Uterus (tissue), 2 donors: ENCODE results near the gene RAB34.

Experiments
- CTCF ChIP-seq, 4 experiments: fragments of 200-600 bp in 2 of 4; fragments of 450-650 bp in 2 of 4; sonication (generic) in 2 of 4; IDR thresholded peaks; one replicate each; pipeline ENCODE4 v1.5.1; 2016 to 2019; ENCODE audit warnings: antibody characterized with exemption in 4 of 4, mild to moderate bottlenecking in 2 of 4, moderate library complexity in 1 of 4
- POLR2A ChIP-seq, 2 donors: fragments of 450-650 bp; IDR thresholded peaks; one replicate each; pipeline ENCODE4 v1.6.1; 2016; ENCODE audit warnings: antibody characterized with exemption in 2 of 2, mild to moderate bottlenecking in 1 of 2, moderate library complexity in 1 of 2

- TF ChIP-seq CTCF (IDR thresholded peaks at IDR 0.05) = no peak
- no peak for TF ChIP-seq POLR2A (IDR thresholded peaks at IDR 0.05)
Observed at GRCh38 chr17:28749516-28750177, 32.0 kb upstream of the RAB34 start.
